Activated CD8-positive, alpha-beta memory T cell treated with anti-CD3 and anti-CD28 coated beads, Interleukin-2, amount 50 U/mL, for 48 hours (primary cell): ENCODE measurements around the gene UPB1.
"Not testable (repeated sequence)": the region's sequence is repeated elsewhere in the genome, so short reads cannot be mapped to it uniquely, and the experiment has no call there.

Experiments
- DNase-seq: peaks from one replicate; pipeline ENCODE4 v3.0.0-alpha.2; 2020

The UPB1 gene

GRCh38 chr22:24506802-24507438 lies 11.8 kb downstream of the UPB1 start:
- no peak for DNase-seq

GRCh38 chr22:24507716-24508115 lies 12.6 kb downstream of the UPB1 start:
- DNase-seq, result no peak

- DNase-seq, result no peak
These were observed 15.8 kb downstream of the UPB1 start for GRCh38 chr22:24510637-24511625.

DNA sequence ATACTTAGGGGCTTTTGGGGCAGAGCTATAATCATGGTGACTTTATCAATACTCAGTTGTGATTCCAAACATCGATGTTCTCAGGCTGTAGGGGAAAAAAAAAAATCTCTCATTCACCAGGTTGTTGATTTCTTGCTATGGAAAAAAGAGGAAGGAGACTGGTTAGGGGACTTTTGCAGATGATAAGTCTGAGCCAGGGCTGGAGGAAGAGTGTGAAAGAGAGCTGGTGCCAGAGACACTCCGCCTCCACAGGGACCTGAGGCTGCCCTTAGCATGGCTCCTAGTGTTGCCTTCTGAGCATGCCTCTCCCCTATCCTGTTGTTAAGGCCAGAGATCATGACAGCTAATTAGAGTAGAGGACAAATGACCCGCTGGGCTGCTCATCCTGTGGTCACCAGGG lies 16.9 kb downstream of the UPB1 start:
- DNase-seq, result no peak

- no peak for DNase-seq
These were observed 18.5 kb downstream of the UPB1 start for GRCh38 chr22:24513378-24514240.

DNA sequence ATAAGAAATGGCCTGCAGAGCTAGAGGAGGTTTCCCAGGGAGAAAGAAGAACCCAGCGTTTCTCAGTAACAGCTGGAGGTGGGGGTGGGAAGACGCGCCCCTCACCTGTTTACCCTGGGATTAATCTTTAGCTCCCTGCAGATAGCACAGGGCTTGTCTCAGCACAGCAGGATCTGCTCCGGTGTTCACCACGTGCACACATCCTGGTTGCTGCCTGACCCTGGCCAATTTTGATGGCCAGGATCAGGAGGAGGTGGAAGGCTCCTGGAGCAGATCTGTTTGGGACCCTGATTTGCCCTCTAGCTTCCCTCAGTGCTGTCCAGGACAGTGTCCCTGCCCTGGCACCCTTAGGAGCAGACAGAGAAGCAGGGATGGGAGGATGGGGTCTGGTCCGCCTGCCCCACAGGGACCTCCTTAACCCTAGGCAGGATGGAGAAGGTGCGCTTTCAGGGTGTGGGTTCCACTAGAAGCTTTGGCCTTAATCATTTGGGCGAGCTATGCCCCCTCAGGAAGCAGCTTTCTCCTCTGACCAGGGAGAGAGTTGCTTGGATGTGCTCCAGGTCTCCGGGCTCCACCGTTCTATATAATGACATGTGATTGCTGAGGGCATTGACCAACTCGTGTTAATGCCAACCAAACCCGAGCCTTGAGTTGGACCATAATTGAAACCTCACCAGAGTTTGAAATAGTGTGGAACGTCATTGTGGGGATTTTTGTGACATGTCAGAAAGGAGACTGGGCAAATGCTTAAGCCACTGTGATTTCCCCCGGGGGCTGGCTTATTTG lies 19.3 kb downstream of the UPB1 start:
- no peak for DNase-seq

GRCh38 chr22:24515027-24515338 lies 19.9 kb downstream of the UPB1 start:
- no peak for DNase-seq

DNA sequence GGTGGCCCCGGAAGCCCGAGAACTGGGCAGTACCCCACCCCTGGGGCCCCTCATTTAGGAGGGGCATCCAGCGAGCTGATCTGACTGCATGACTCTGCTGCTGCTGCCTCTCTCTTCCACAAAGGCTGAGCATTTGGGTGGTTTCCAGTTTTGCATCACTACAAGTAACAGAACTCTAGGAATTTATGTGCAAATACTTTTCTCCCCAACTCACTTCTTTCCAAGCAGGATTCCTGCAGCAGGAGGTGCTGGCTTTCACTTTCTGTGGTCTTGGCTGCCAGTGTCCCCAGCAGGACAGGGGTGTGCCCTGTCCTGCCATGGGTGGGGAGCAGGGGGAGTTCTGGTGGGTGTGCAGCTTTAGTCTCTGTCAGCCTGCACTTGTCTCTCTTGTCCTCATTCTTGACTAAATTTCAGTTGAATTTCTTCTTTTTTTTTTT lies 21.2 kb downstream of the UPB1 start:
- no peak for DNase-seq

DNA sequence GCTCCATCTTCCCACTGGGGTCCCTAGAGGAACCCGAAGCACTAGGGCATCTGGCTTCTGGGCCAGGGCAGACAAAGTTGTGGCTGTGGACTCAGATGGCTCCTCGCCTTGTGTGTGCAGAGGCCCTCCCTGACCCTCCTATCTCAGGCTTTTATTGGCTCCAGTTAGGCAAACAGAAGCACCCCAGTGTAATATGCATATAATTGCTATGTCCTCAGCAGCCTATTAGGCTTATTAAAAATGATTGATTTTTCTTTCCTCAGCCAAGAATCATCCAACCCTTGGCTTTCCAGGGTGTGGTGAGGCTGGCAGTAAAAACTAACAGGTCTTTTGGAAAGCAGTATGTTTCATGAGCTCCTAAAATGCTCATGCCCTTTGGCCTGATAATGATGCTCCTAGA lies 22.3 kb downstream of the UPB1 start:
- no peak for DNase-seq

DNA sequence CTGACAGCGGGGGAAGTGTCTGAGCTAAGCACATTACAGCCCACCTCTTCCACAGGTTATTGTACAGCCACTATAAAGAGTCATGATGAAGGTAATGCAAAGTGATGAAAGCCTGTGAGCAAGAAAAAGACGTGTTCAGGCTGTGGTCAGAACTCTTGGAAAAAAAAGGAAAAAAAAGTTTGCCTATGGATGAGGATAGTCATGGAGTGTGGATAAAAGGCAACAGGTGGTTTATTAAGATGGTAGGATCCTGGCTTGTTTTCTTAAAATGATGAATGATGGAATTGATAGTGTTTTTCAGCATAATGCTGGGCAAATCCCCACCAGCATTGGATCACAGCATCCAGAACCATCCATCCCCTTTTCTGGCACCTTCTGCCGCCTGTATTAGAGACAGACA lies 23.1 kb downstream of the UPB1 start:
- no peak for DNase-seq

GRCh38 chr22:24518771-24519485 lies 23.8 kb downstream of the UPB1 start:
- no peak for DNase-seq

GRCh38 chr22:24519496-24519895 lies 24.4 kb downstream of the UPB1 start:
- no peak for DNase-seq

DNA sequence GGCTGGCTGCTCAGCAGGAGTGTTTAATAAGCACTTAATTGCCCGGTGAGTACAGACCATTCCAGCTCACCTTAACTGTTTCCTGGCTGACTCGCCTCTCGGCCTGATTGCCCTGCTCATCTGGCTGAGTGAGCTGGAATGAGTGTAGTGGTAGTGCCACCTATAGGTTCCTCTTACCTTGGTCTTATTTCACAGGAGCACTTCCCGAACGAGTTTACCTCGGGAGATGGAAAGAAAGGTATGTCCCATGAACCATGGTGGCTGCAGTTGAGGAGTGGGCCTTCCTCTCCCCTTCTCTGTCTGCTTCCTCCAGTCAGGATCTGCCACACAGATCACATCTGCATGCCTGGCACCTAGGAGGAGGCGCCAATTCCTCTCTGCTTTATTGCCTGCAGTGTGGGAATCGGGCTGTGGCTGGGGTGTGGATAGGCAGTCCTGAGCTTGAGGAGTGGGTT lies 26.7 kb downstream of the UPB1 start:
- peak; percentile 65 for DNase-seq

DNA sequence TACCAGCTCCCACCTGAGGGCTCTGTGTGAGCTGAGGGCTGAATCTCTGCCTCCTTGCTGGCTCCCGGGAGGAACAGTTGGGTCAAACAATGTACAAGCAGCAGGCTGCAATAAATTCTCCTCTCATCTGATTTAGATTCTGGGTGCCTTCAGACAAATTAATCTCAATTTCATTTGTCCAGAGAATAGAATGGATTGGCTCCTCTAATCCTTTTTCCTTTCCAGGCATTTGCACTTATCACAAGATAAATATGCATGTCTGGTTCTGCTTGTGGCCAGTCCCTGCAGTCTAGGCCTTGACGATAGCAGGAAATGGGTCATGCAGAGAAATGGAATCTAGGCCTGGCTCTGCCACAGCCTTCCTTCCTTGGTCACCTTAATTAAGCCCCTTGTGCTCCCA lies 28.7 kb downstream of the UPB1 start:
- DNase-seq, result no peak

DNA sequence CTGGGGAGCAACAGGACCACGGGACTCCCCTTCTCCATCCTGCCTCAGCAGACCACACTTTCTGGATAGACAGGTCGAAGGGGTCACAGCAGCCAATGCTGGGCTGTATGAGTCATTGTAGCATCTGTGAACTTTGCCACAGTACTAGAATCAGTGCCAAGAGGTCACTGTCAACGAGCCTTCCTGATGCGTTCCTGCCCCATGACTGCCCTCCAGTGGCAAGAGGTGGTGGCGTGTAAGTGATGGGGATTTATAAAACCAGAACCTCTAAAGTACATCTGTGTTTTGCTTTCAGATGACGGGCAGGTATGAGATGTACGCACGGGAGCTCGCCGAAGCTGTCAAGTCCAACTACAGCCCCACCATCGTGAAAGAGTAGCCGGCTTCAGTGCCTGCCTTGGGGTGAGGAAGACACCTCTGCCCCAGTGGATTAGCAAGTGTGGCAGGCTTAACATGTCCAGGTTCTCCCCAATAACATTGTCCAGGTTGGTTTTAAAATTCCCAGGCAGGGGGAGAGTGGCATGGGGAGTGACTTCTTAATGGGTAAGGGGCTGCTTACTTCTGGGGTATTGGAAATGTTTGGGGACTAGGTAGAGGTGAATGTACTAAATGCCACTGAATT lies 30.4 kb downstream of the UPB1 start:
- DNase-seq, result peak; percentile 86

DNA sequence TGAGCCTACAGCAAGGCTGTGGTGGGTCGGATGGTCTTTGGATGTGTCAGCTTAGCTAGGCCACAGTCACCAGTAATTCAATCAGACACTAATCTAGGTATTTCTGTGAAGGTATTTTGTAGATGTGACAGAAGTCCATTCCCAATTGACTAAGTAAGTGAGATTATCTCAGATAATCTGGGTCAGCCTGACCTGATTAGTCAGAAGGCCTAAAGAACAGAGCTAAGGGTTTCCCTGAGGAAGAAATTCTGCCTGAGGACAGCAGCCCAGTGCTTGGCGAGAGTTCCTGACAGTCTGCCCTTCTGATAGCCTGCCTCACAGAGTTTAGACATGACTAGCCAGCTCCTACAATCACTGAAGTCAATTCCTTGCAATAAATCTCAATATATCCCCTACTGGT lies 31.1 kb downstream of the UPB1 start:
- DNase-seq, result no peak

- no peak for DNase-seq
These were observed 34.8 kb downstream of the UPB1 start for GRCh38 chr22:24529898-24530297.

- DNase-seq, result not testable (repeated sequence)
These were observed 35.8 kb downstream of the UPB1 start for GRCh38 chr22:24530968-24531367.

- no peak for DNase-seq
These were observed 36.9 kb downstream of the UPB1 start for GRCh38 chr22:24532075-24532474.

- DNase-seq, result no peak
These were observed 40.2 kb downstream of the UPB1 start for GRCh38 chr22:24535348-24535747.

DNA sequence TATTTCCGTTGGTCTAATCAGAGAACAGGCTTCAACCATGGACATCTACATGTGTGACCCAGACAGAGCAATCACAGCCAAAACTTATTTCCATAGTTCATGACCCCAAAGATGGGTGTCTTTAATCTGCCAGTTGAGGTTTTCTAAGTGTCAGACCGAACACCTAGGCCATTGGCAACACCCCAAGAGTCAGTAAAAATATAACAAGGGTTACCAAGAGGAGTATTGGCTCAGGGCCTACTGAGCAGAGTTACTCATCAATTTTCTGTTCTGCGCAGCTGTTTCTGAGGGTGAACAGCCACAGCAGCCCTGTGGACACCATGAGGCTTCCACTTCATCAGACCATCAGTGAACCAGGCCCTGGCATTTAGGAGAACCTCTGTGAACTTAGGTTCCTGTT lies 41.0 kb downstream of the UPB1 start:
- DNase-seq, result no peak
